HG03175 (cell line): Measurements from ENCODE around the gene ATP10A.

Source experiments
- ATAC-seq: cut with Tn5 transposase; IDR thresholded peaks from one replicate; pipeline ENCODE4 v1.9.1; 2021; ENCODE audit warnings: mild to moderate bottlenecking, moderate library complexity; ENCODE audit not compliant: unreplicated experiment

ATP10A gene

GRCh38 chr15:25797936-25798901 is 64.9 kb downstream of the ATP10A start:
- no peak for ATAC-seq

- ATAC-seq, result no peak
Measured at GRCh38 chr15:25797511-25797935, 65.6 kb downstream of the ATP10A start.

GRCh38 chr15:25797035-25797434 is 66.1 kb downstream of the ATP10A start:
- ATAC-seq, result no peak

GRCh38 chr15:25796395-25796794 is 66.7 kb downstream of the ATP10A start:
- ATAC-seq, result no peak

- no peak for ATAC-seq
Measured at GRCh38 chr15:25795712-25796111, 67.4 kb downstream of the ATP10A start.

- ATAC-seq, result no peak
Measured at GRCh38 chr15:25795061-25795460, 68.1 kb downstream of the ATP10A start.

- peak; percentile 87 for ATAC-seq
Measured at GRCh38 chr15:25793354-25794050, 69.6 kb downstream of the ATP10A start.

- ATAC-seq, result no peak
Measured at GRCh38 chr15:25792128-25792527, 71.0 kb downstream of the ATP10A start.

GRCh38 chr15:25790000-25790660 is 73.0 kb downstream of the ATP10A start:
- ATAC-seq, result no peak

- ATAC-seq, result no peak
Measured at GRCh38 chr15:25789616-25789999, 73.5 kb downstream of the ATP10A start.

GRCh38 chr15:25789211-25789610 is 73.9 kb downstream of the ATP10A start:
- no peak for ATAC-seq

GRCh38 chr15:25787855-25788520 is 75.1 kb downstream of the ATP10A start:
- no peak for ATAC-seq

GRCh38 chr15:25787381-25787780 is 75.7 kb downstream of the ATP10A start:
- no peak for ATAC-seq

GRCh38 chr15:25786040-25786439 is 77.1 kb downstream of the ATP10A start:
- no peak for ATAC-seq

- no peak for ATAC-seq
Measured at GRCh38 chr15:25785641-25786025, 77.5 kb downstream of the ATP10A start.

- ATAC-seq, result no peak
Measured at GRCh38 chr15:25784876-25785640, 78.1 kb downstream of the ATP10A start.

GRCh38 chr15:25783607-25784540 is 79.3 kb downstream of the ATP10A start:
- ATAC-seq, result no peak

- no peak for ATAC-seq
Measured at GRCh38 chr15:25783134-25783533, 80.0 kb downstream of the ATP10A start.
